HG02840 (cell line): ENCODE data around the gene CYB5B.

ENCODE experiments used
- ATAC-seq: cut with Tn5 transposase; IDR thresholded peaks from one replicate; pipeline ENCODE4 v1.9.1; 2021; ENCODE audit warnings: mild to moderate bottlenecking, moderate library complexity, moderate number of reproducible peaks; ENCODE audit not compliant: unreplicated experiment, low FRiP score

Gene CYB5B, protein sequence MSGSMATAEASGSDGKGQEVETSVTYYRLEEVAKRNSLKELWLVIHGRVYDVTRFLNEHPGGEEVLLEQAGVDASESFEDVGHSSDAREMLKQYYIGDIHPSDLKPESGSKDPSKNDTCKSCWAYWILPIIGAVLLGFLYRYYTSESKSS

DNA sequence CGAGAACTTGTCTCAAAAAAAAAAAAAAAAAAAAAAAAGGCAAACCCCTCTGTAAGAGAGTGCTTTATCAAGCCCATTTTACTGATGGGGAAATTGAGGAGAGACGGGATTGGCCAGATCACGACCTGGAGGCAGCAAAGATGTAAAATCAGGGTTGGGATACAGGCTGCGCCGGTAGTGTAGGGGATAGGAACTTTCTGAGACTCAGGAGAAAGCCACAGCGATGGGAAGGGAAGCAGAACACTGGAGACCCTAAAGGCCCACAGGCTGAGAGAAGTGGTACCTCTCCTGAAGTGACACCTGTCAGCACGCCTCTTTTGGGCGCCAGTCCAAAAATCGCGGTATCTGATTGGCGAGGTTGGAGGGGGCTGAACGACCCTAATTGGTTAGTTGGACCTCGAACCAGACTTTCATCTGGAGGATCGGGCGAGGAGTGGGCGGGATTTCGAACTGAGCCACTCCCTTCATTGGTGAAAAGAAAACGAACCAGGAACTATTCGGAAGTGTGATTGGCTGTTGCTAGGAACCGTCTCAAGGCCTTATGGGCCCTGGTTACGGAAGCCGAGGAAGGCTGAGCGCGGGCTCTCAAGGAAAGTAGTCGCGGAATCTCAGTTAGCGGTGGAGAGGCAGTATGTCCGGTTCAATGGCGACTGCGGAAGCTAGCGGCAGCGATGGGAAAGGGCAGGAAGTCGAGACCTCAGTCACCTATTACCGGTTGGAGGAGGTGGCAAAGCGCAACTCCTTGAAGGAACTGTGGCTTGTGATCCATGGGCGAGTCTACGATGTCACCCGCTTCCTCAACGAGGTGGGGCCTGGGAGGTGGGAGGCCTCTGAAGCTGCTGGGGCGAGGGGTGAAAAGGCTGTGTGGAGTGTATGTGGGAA lies at the start of gene CYB5B:
Gene CYB5B (plus strand): TSS at position 567 of the 882 bp plus-strand sequence. CDS start 65 bp downstream, at position 632.
- peak; percentile 99 for ATAC-seq

DNA sequence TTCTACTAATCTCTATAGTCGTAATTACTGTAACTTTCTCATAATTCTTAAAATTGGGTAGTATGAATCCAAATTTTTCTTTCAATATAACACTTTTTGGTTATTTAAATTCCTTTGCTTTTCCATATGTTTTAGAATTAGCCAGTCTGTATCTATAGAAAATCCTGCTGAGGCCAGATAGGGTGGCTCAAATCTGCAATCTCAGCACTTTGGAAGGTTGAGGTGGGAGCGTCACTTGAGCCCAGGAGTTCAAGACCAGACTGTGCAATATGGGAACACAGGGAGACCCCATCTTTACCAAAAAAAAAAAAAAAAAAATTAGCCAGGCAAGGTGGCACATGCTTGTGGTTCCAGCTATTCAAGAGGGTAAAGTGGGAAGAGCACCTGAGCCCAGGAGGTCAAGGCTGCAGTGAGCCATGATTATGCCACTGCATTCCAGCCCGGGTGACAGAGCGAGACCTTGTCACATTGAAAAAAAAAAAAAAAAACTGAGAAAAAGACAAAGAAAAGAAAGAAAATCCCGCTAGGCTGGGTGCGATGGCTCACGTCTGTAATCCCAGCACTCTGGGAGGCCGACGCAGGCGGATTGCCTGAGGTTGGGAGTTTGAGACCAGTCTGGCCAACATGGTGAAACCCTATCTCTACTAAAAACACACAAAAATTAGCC lies 47.9 kb upstream of the CYB5B start:
- no peak for ATAC-seq

DNA sequence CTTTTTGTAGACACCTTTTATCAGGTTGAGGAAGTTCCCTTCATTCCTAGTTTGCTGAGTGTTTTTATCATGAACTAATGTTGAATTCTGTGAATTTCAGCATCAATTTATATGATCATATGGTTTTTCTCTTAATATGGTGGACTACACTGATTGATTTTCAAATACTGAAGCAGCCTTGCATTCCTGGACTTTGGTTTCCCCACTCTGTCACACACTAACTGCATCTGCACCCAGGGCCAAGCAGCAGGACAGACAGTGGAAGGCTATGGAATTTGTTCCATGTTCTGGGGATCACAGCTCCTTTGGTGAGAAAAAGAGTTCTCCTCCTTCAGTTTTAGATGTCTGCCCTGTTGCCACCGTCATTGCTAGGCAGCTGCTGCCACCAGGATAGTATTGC lies 46.4 kb upstream of the CYB5B start:
- no peak for ATAC-seq

DNA sequence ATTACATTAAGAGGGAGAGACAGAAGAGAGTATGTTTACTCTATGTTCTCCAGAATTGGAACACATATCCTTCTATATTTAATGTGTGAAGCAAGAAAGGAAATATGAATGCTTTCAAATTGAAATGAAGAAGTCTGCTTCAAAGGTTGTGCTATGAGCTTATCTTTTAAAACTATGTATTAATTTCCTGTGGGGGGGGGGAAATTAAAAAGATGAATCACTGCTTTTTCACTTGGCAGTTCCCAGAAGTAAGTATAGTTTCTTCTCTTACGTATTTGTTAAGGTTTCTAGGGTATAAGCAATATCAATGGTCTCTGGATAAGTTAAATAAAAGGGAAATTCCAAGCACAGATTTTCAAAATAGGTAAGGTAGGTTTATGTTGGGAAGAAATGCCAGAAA lies 45.7 kb upstream of the CYB5B start:
- ATAC-seq: no peak

DNA sequence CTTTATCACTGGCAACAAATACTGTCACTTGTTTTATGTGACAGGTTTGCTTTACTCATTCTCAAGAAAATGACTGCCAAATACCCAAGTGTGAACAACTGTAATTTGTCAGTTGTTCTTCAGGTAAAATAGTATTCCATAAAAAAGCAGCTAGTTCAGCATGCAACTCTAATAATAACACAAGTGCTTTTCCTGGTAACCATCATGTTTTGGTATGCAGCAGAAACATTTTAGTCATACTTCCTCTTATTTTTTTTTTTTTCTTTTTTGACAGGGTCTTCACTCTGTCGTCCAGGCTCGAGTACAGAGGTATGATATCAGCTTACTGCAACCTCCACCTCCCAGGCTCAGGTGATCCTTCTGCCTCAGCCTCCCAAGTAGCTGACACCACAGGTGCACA lies 43.2 kb upstream of the CYB5B start:
- no peak for ATAC-seq

DNA sequence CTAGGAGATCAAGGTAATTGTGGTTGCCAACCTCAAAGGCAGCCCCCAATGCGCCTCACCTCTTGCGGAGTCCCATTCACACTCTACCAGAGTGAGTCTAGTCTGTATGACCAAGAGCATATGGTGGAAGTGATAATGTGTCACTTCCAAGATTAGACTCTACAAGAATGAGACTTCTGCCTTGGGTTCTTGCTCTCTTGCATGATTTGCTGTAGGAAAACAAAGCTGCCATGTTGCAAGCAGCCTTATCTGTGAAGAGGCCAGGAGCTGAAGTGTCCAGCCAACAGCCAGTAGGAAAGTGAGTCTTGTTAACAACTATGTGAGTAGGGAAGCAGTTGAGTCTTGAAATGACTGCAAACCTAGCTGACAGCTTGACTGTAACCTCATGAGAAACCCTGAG lies 42.0 kb upstream of the CYB5B start:
- ATAC-seq: no peak

DNA sequence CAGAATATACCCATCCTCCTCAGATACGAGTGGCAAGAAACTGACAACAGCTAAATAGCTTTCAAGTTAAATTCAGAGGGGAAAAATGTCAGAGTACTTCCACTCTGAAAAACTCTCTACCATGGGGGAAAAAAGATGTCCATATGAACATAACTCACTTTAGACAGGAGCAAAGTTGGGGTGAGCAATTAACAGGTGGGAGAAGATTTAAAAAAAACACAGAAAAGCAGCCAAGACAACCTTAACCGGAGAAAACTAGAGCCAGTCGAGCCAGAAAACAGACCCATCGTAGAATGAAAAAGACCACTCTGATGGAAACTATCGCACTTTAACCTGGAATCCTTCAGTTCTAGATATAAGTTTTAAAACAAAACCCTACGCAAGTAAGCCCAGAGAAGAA lies 39.4 kb upstream of the CYB5B start:
- no peak for ATAC-seq

DNA sequence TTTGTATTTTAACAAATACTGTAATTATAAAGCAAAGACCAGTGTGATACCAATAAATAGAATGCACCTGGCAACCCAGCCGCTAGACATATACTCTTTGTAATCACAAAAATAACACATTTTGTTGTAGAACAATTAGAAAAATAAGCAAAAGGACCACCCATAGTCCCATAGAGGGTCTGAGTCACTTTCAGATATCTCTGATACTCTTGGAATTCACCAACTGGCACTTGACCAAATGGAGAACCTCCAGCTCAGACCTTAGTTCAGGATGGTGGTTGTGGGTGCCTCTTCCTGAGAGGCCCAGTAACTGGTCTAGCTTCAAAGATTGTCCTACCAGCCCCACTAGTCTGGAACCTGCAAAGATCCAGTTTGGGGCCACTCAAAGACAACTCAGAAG lies 37.8 kb upstream of the CYB5B start:
- ATAC-seq: no peak

DNA sequence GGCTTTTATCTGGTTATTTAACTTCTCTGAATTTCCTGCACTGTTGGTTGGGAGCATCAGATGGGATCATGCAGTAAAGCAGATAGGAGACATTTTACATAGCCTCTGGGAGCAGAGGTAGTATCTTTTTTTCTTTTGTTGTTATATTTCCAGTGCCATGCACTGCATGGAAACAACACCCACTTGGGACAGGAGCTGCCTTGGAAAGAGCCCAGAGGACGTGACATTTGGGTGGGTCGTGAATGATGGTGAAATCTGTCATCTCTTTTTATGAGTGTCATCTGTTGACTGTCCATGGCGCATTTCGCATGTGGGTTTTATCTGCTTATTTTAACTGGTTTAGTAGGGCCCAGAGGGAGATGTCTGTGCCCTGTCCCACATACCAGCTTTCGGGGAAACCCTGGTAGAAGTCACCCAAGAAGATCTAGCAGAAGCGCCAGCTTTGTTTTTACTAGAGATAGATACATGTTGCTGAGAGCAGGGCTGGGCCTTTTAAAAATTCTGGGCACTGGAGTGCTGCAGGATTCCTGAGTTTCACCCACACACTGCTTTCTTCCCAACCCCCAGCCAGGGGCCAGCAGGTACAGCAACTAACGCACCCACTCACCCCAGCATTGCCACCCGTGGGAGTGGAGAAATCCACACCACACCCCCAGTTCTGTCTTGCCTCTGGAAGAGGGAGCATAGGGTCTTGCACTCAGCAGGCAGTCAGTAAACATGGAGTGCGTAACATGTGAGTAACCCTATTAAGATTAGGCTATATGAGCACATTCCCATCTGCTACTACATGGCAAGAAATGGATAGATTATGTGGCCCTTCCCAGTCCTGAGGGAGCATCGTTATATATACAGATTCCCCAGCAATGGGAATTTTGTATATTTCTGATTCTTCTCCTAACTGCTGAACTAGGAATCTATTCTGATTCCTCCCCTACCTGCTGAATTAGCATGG lies 30.2 kb upstream of the CYB5B start:
- no peak for ATAC-seq

DNA sequence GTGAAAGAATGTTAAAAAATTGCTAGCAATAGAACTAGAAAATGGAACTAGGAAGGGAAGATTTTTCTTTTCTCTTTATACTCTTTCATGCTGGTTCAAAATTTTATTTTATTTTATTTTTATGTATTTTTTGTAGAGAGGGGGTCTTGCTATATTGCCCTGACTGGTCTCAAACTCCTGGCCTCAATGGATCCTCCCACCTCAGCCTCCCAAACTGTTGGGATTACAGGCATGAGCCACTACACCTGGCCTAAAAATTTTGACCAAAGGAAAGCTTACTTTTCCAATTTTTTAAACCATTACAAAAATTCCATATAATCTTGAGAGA lies 28.6 kb upstream of the CYB5B start:
- ATAC-seq: no peak

DNA sequence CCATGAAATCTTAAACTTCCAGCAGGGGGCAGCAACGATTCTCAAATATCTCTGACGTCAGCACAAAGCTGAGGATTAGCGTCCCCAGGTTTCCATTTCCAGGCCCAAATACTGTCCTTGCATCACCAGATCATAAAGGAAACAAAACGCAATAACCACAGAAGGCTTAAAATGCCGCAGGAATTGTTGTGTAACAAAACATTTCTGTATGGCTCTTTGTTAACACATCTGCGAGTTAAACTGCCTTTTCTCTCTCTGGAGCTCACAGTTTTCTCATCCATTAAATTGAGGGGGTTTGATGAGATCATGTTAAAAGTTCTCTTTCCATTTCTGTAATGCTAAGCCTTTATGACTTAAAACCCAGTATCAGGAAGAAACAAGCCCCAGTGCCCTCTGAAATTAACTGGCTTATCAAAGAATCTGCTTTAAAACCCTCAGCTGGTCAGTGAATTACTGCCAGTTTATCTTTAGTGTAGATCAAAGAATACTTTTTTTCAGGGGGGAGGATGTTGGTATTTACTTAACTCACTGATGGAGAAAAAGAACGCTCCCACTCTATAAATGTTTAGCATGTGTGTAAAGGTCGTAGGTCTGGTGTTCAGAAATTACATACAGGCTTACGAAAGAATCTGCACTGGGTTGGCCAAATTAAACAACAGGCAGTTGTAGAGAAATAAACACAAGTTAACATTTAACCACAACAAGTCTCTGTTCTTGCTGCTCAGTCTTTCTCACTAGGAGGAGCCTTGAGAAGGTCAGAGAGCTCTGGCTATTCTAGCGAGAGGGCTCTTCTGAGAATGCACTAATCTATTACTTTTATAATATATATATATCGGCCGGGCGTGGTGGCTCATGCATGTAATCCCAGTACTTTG lies 28.0 kb upstream of the CYB5B start:
- ATAC-seq: no peak

DNA sequence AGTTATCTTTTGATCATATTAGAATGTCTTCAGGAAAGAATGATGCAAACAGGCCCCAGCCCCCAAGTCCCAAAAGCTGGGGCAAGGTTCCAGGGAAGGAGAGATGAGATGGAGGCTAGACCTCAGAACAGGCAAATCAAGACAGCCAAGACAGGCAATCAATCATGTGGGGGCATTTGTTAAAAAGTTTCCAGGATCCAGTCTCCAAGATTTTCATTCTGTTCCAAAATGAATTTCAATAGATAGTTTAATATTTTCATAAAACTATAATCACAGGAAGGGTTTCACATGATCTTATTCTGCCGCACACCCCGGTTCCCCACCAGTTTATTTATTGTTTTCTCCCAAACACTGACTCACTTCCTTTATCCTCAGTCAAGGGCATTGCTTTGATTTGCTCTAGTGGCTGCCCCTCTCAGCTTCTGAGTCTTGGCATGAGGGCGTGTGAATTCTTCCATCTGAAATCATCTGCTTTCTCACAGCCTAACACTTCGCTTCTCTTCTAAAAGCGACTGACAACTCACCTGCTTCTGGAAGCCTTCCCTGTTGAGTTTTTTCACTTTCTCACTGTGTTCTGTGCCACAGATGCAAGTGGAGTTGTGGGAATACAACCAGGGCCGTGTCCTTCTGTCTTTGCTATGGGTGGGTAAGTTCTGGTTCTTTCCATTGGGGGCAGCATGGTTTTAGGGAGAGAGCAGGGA lies 26.4 kb upstream of the CYB5B start:
- ATAC-seq: no peak

DNA sequence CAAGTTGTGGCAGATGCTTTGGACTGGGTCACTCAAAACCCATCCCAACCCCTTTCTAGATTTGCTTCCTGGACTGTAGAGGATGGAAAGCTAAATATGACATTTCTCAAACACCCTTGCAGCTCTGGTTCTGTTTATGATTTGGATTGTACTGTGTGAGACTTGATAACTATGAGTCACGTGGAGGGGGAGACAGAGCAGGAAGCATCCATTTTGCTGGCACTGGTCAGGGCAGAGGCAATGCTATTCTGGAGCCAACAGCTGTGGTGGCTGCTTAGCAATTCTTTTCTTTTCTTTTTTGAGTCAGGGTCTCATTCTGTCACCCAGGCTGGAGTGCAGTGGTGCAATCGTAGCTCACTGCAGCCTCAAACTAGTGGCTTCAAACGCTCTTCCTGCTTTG lies 25.1 kb upstream of the CYB5B start:
- no peak for ATAC-seq

DNA sequence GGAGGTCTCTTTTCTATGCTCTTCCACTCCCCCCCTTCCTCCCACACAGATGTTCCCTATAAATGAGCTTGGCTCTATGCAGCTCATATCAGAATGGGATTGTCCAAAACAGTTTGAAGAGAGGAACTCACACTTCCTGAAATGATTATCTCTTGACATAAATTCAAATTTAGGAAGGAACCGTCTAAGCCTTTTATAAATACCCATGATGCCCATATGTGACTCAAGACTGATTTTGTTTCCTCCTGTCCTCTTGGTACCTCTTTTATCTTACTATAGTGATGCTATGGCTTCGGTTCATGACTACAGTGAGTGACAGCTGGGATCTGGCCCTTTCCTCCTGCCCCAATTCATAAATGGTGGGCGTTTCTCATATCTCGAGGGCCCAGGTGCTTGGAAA lies 22.0 kb upstream of the CYB5B start:
- no peak for ATAC-seq

DNA sequence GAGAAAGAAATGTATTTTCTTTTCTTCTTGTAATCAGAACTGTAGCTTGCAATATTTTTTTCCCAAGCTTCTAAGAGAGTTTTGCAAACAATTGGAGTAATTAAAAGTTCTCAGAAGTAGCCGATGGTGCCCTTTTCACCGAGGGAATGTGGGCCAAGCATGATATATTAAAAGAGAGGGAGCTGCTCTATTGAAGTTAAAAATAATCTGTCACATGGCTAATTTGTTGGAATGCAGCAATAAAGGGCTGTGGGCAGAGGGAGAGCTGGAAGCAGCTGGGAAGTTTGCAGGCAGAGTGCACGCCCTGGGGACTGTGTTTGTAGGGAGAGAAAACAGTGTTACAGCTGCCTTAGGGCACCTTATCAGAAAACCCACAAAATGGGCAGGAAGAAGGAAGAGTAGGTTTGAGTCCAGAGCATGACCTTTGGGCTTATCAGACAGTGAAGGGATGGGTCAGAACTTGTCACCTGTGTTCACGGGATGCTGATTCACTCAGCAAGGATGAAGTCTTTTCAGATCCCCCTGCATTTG lies 20.1 kb upstream of the CYB5B start:
- ATAC-seq: no peak

DNA sequence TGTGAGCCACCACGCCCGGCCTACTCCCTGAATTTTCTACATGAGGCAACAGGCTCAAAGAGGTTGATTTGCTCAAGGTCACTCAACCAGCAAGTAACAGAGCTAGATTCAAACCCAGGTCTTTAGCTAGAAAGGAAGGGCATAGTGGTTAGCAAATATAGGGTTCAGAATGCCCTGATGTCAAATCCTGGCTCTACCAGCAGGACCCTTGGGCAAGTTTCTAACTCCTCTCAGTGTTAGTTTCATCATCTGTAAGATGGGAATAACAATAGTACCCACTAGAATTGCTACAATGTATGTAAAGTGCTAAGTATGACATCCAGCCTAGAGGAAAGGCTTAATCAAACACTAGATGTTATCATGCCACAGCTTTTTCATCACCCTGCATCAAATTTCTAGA lies 19.1 kb upstream of the CYB5B start:
- ATAC-seq: no peak

DNA sequence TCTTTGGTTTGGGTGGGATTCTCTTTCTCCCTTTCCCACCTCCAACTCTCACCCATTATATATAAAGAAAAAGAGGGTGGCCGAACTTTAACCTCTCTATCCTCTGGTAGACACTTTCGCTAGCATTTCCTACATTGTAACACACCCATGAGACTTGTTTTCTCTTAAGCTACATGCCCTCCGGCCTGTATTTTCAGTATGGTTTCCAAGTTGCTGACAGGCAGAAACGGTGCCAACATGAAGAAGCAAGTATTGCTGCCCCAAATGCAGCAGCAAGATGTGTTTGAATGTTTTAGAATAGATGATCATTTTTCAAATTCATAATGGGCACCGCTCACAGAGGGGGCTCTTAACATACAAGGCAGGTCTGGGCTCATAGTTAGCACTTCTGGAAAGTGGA lies 18.7 kb upstream of the CYB5B start:
- no peak for ATAC-seq

DNA sequence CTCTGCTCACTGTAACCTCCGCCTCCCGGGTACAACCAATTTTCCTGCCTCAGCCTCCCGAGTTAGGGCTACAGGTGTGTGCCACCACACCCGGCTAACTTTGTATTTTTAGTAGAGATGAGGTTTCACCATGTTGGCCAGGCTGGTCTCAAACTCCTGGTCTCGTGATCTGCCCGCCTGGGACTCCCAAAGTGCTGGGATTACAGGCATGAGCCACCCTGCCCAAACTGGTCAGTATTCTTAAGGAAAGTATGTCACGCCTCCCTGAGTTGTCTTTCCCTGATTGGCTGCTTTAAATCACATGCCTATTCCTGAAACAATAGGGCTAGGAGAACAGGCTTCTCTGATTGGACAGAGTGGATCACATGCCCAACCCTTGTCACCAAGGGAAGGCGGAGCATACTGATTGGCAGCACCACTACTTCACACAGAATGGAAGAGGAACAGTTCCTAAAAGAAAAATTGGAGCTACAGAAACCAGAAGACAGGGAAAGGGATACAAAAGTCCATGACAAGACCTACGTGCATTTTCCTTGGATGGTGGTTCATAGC lies 17.6 kb upstream of the CYB5B start:
- no peak for ATAC-seq
